B cell (primary cell): ENCODE results near the gene UGT1A4. TPM values are rescaled to one million over a fixed set of nuclear protein-coding genes. Genes with fewer than 3 reads are reported as not detected.

Experiments
- ATAC-seq: fragments of 200-7000 bp; cut with Tn5 transposase; one replicate; pipeline ENCODE4 v1.10.0; 2021; ENCODE audit warnings: low read depth, mild to moderate bottlenecking, moderate number of reproducible peaks, moderate library complexity
- CTCF ChIA-PET: fragments of 350-600 bp; sonication (Branson Sonifier 250); formaldehyde crosslinking; loops from one replicate; lab custom pipeline; 2021; ENCODE audit warnings: antibody characterized with exemption, inconsistent platforms; lab: Charles Lee
- POLR2A ChIA-PET: fragments of 350-600 bp; sonication (Branson Sonifier 250); formaldehyde crosslinking; loops from one replicate; lab custom pipeline; 2021; ENCODE audit warnings: antibody characterized with exemption; lab: Charles Lee
- DNase-seq: peaks from one replicate; pipeline ENCODE4 v3.0.0; 2013
- H2AFZ ChIP-seq: 2 replicates; pipeline ENCODE4 v1.6.1; 2012; ENCODE audit warnings: mild to moderate bottlenecking, low read depth, low read length; ENCODE audit not compliant: insufficient read depth, poor library complexity, severe bottlenecking
- H3K27ac ChIP-seq, 2 donors: 1 replicate in 1 of 2; 2 replicates in 1 of 2; pipeline ENCODE4 v1.5.1; 2012 to 2013; ENCODE audit warnings: low read length in 2 of 2, mild to moderate bottlenecking in 2 of 2, moderate library complexity in 1 of 2
- H3K27me3 ChIP-seq, 4 experiments: fragments of 200-600 bp in 1 of 4; sonication (generic) in 1 of 4; replicated peaks in 1 of 4; 1 replicate in 2 of 4; 2 replicates in 2 of 4; pipeline versions ENCODE4 v1.6.1 to v1.7.0; 2013 to 2016; ENCODE audit warnings: low read length in 3 of 4, mild to moderate bottlenecking in 2 of 4, mixed read lengths in 1 of 4, moderate library complexity in 1 of 4; ENCODE audit not compliant: insufficient read depth in 4 of 4, control insufficient read depth in 3 of 4; ENCODE audit errors: control extremely low read depth in 1 of 4
- H3K36me3 ChIP-seq, 2 experiments: replicated peaks in 1 of 2; 1 replicate in 1 of 2; 2 replicates in 1 of 2; pipeline versions ENCODE4 v1.6.1 to v1.7.1; 2013; ENCODE audit warnings: low read length in 1 of 2; ENCODE audit not compliant: insufficient read depth in 2 of 2, control insufficient read depth in 1 of 2; ENCODE audit errors: control extremely low read depth in 1 of 2, extremely low read depth in 1 of 2
- H3K4me1 ChIP-seq, 2 donors: fragments of 200-600 bp in 1 of 2; sonication (generic) in 1 of 2; 1 replicate in 1 of 2; 2 replicates in 1 of 2; pipeline versions ENCODE4 v1.5.1 to v1.6.1; 2013 to 2017; ENCODE audit warnings: low read length in 2 of 2; ENCODE audit not compliant: control insufficient read depth in 2 of 2, insufficient read depth in 2 of 2
- H3K4me2 ChIP-seq: replicated peaks from 2 replicates; pipeline ENCODE3; 2012; ENCODE audit warnings: mild to moderate bottlenecking, low read depth, low read length; ENCODE audit not compliant: poor library complexity, severe bottlenecking
- H3K4me3 ChIP-seq, 5 experiments: fragments of 200-600 bp in 1 of 5; sonication (generic) in 1 of 5; 1 replicate in 3 of 5; 2 replicates in 2 of 5; pipeline versions ENCODE4 v1.5.1 to v1.7.0; 2011 to 2016; ENCODE audit warnings: low read length in 4 of 5, mild to moderate bottlenecking in 4 of 5, low read depth in 2 of 5, control low read depth in 1 of 5, moderate library complexity in 1 of 5; ENCODE audit not compliant: insufficient read depth in 1 of 5; ENCODE audit errors: control extremely low read depth in 1 of 5, extremely low read depth in 1 of 5
- H3K79me2 ChIP-seq: fragments of 200-600 bp; sonication (generic); one replicate; pipeline ENCODE4 v1.6.0; 2016; ENCODE audit warnings: low read length; ENCODE audit not compliant: control insufficient read depth, insufficient read depth
- H3K9ac ChIP-seq: fragments of 200-600 bp; sonication (generic); 2 replicates; pipeline ENCODE4 v1.6.1; 2017; ENCODE audit warnings: mild to moderate bottlenecking, low read length, moderate library complexity
- H3K9me3 ChIP-seq, 3 donors: one replicate each; pipeline versions ENCODE4 v1.6.1 to v1.7.1; 2013; ENCODE audit warnings: low read length in 2 of 3; ENCODE audit not compliant: control insufficient read depth in 2 of 3, insufficient read depth in 1 of 3; ENCODE audit errors: control extremely low read depth in 1 of 3
- H4K20me1 ChIP-seq: 2 replicates; pipeline ENCODE4 v1.6.0; 2012; ENCODE audit warnings: mild to moderate bottlenecking, low read length; ENCODE audit not compliant: insufficient read depth, control insufficient read depth, poor library complexity, severe bottlenecking
- H3K27ac Mint-ChIP-seq: one replicate; pipeline ENCODE4 v1.8.0; 2021; ENCODE audit warnings: mixed read lengths
- H3K27me3 Mint-ChIP-seq: one replicate; pipeline ENCODE4 v1.8.0; 2021; ENCODE audit warnings: mixed read lengths
- H3K4me1 Mint-ChIP-seq: one replicate; pipeline ENCODE4 v1.8.0; 2021; ENCODE audit warnings: mixed read lengths
- H3K4me3 Mint-ChIP-seq: one replicate; pipeline ENCODE4 v1.8.0; 2021; ENCODE audit warnings: mixed read lengths
- H3K9me3 Mint-ChIP-seq: one replicate; pipeline ENCODE4 v1.8.0; 2022; ENCODE audit warnings: mixed read lengths; ENCODE audit not compliant: insufficient read depth
- EZH2 ChIP-seq: IDR thresholded peaks from 2 replicates; pipeline ENCODE4 v1.6.1; 2012; ENCODE audit warnings: borderline replicate concordance, low read depth, mild to moderate bottlenecking, moderate library complexity, low read length; ENCODE audit not compliant: insufficient read depth, poor library complexity, severe bottlenecking
- WGBS: methylation state at CpG from one replicate; pipeline ENCODE4 v1.1.5; 2013; ENCODE audit warnings: missing lambda C conversion rate; ENCODE audit not compliant: insufficient coverage; 5-methylcytosine and 5-hydroxymethylcytosine counted together
- intact Hi-C: fragments of 100-400 bp; cut with micrococcal nuclease; formaldehyde crosslinking; loops from one replicate; pipeline ENCODE4 v1.10.0; 2022
- polyA plus RNA-seq: library from polyadenylated mRNA; depleted of rRNA; stranded (reverse); fragments of >200 nt; gene quantifications from 2 replicates; pipeline ENCODE4 v1.2.3, GENCODE V29; 2012
- total RNA-seq, 2 donors: library from RNA; stranded (reverse); fragments of 120-200 nt in 1 of 2; gene quantifications; 1 replicate in 1 of 2; 2 replicates in 1 of 2; pipeline versions ENCODE4 v1.2.3 to v1.2.4, GENCODE V29; 2013 to 2022
- TF ChIP-seq, protein P1 (sequence below): fragments of 200-600 bp; IDR thresholded peaks from one replicate; pipeline ENCODE4 v1.8.0; 2022; ENCODE audit warnings: antibody characterized with exemption, mild to moderate bottlenecking

The UGT1A4 gene
- total and polyA plus RNA-seq, 2 donors (not counting 1 experiment from before 2014, with no cell fraction given) = not detected

DNA sequence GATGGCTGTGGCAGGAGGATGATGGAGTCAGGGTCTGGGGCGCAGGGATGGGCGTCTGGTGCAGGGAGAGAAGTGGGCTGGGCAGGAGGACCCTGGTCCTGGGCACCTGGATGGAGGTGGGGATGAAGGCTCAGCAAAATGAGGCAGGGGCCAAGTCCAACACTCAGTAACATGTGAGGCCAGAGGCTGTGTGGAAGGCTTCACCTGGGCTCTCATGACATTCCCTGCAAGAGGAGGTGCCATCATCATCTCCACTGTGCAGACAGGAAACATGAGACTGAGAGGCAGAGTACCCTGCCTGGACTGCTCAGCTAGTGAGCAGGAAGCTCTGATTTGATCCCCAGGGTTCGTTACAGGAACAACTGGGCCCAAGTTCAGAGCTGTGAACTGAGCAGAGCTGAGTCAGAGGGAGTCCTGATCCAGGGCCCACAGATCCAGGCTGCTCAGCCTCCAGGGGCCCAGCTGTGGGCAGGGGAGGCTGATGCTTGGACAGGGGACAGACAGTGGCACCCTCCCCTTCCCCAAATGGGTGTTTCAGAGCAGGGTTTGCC is 98.9 kb downstream of the UGT1A4 start:
- CTCF ChIA-PET = no interaction called here
- H2AFZ ChIP-seq = no peak overlapping the region
- Mint-ChIP-seq H3K4me1 (no peaks in the 10 kb centered on the region), H3K27me3 (peaks cover 13% of the 10 kb centered on the region), H3K9me3 (no peaks in the 10 kb centered on the region), H3K27ac (no peak overlapping the region), H3K4me3 (no peak overlapping the region)
- 81% methylated on average over 3 of the region's 3 CpGs for WGBS
- H3K4me1 ChIP-seq = no peaks in the 10 kb centered on the region
- DNase-seq (no peak), ATAC-seq (no peak)
- no peaks in the 10 kb centered on the region for H3K36me3 ChIP-seq
- H4K20me1 ChIP-seq = no peaks in the 10 kb centered on the region
- H3K9ac ChIP-seq = no peak overlapping the region
- intact Hi-C loops = no loop called here
- H3K4me3 ChIP-seq = no peak overlapping the region
- no peak overlapping the region for H3K27ac ChIP-seq
- H3K79me2 ChIP-seq = no peaks in the 10 kb centered on the region
- TF ChIP-seq, protein P1, sequence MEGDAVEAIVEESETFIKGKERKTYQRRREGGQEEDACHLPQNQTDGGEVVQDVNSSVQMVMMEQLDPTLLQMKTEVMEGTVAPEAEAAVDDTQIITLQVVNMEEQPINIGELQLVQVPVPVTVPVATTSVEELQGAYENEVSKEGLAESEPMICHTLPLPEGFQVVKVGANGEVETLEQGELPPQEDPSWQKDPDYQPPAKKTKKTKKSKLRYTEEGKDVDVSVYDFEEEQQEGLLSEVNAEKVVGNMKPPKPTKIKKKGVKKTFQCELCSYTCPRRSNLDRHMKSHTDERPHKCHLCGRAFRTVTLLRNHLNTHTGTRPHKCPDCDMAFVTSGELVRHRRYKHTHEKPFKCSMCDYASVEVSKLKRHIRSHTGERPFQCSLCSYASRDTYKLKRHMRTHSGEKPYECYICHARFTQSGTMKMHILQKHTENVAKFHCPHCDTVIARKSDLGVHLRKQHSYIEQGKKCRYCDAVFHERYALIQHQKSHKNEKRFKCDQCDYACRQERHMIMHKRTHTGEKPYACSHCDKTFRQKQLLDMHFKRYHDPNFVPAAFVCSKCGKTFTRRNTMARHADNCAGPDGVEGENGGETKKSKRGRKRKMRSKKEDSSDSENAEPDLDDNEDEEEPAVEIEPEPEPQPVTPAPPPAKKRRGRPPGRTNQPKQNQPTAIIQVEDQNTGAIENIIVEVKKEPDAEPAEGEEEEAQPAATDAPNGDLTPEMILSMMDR = no peak
- TF ChIP-seq EZH2 = no peak
- no peak overlapping the region for H3K4me2 ChIP-seq
- peaks cover 0 to 6% (median 0%) of the 10 kb centered on the region in 3 donors for H3K9me3 ChIP-seq
- POLR2A ChIA-PET = no interaction called here
- H3K27me3 ChIP-seq = peaks cover 0 to 5% (median 0%) of the 10 kb centered on the region in 4 experiments

DNA sequence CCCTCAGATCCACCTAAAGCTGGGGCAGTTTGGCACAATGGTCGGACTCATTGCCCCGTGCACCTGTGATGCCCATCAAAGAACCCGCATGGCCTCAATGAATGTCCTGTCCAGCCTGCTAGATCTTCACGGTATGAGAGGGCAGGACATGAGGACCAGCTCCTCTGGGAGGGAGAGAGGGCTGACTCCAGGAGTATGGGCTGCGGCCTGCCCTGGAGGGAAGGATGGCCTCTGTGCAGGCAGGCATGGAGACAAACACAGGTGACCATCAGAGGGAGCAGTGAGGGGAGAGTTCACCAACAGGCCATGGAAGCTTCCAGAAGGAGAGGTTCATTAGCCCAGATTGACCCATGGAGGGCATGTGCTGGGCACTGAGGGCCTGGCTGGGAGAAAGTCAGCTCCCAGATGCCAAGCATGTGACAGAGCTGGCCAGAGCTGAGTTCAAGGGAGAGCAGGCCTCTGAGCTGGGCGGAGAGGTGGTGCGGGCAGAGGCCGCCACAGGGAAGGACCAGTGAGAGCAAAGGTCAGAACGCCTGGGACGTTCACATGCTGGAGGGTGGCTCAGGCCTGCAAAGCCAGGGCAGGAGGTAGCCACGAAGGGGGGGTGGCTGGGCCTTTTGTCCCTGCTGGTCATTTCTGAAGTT is 99.6 kb downstream of the UGT1A4 start:
- CTCF ChIA-PET = no interaction called here
- DNase-seq (no peak), ATAC-seq (no peak)
- no peaks in the 10 kb centered on the region for H3K4me1 Mint-ChIP-seq
- no peaks in the 10 kb centered on the region for H3K36me3 ChIP-seq
- H3K27ac Mint-ChIP-seq = no peak overlapping the region
- H3K4me2 ChIP-seq = no peak overlapping the region
- TF ChIP-seq, protein P1 = no peak
- TF ChIP-seq EZH2 = no peak
- whole genome bisulfite sequencing = 91% methylated on average over 11 of the region's 11 CpGs
- no peak overlapping the region for H3K4me3 ChIP-seq
- intact Hi-C loops = no loop called here
- no peaks in the 10 kb centered on the region for H4K20me1 ChIP-seq
- H3K9me3 ChIP-seq = peaks cover 0 to 6% (median 0%) of the 10 kb centered on the region in 3 donors
- no peak overlapping the region for H3K9ac ChIP-seq
- H3K9me3 Mint-ChIP-seq = no peaks in the 10 kb centered on the region
- POLR2A ChIA-PET = no interaction called here
- peaks cover 9% of the 10 kb centered on the region for H3K27me3 Mint-ChIP-seq
- peaks cover 0 to 5% (median 0%) of the 10 kb centered on the region in 4 experiments for H3K27me3 ChIP-seq
- no peak overlapping the region for H3K27ac ChIP-seq
- H3K4me1 ChIP-seq = no peaks in the 10 kb centered on the region
- H3K79me2 ChIP-seq = no peaks in the 10 kb centered on the region
- no peak overlapping the region for H2AFZ ChIP-seq
- no peak overlapping the region for H3K4me3 Mint-ChIP-seq
